ENCODE results near the gene ZNF804B. TPM values are rescaled to one million over a fixed set of nuclear protein-coding genes. Genes with fewer than 3 reads are reported as not detected.
A peak's percentile ranks its signal among the peaks of the same experiment; 100 is the strongest.

The ZNF804B gene
- total RNA-seq, 1 donor from 2014 or later: 0.07 TPM

DNA sequence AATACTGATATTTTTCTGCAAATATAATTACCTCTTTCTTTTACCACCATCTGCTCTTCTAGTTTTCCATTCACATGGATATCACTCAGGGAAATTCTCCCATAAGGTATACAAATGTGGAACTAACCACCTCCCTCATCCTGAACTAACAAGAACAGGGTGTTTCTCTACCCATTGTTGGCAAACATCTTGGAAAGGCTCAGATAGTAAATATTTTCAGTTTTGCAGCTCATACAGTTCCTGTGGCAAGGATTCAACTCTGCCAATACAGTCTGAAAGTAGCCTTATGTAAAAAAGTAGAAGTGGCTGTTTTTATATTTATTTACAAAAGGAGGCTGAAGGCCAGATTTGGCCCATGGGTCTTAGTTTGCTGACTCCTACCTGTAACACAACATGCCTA, 549.0 kb downstream of the ZNF804B start:
- H3K4me1 Mint-ChIP-seq (ENCODE audit: unreplicated experiment): peaks cover 5% of the 10 kb centered on the region
- TF ChIP-seq, protein P1, sequence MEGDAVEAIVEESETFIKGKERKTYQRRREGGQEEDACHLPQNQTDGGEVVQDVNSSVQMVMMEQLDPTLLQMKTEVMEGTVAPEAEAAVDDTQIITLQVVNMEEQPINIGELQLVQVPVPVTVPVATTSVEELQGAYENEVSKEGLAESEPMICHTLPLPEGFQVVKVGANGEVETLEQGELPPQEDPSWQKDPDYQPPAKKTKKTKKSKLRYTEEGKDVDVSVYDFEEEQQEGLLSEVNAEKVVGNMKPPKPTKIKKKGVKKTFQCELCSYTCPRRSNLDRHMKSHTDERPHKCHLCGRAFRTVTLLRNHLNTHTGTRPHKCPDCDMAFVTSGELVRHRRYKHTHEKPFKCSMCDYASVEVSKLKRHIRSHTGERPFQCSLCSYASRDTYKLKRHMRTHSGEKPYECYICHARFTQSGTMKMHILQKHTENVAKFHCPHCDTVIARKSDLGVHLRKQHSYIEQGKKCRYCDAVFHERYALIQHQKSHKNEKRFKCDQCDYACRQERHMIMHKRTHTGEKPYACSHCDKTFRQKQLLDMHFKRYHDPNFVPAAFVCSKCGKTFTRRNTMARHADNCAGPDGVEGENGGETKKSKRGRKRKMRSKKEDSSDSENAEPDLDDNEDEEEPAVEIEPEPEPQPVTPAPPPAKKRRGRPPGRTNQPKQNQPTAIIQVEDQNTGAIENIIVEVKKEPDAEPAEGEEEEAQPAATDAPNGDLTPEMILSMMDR (conservative IDR thresholded peaks at IDR 0.05): no peak
- H3K36me3 Mint-ChIP-seq: no peaks in the 10 kb centered on the region
- no peak overlapping the region for H3K27ac Mint-ChIP-seq
- DNase-seq (ENCODE audit: extremely low spot score, unreplicated experiment): no peak
- H3K9me3 Mint-ChIP-seq: no peaks in the 10 kb centered on the region
- H3K4me3 Mint-ChIP-seq: no peak overlapping the region
- no peaks in the 10 kb centered on the region for H3K27me3 Mint-ChIP-seq

DNA sequence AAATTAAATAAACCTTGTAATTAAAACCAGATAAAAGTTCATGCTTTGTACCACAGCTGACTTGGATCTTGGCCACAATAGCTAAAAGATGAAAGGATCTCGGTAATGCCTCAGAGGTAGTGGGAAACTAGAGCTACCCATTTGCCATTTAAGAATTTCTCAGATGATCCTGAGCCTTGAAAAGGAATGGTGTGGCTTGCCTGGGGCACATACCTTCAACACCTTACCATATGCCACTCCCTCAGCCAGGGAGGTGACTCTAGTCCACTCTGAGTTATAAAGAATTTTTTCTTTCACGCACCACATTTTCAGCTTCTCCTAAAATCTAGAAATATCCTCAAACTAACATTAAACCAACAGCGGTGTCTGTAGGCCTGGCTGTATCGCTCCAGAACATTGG, 552.4 kb downstream of the ZNF804B start:
- Mint-ChIP-seq H3K36me3 (no peaks in the 10 kb centered on the region), H3K27me3 (no peaks in the 10 kb centered on the region), H3K4me1 (ENCODE audit: unreplicated experiment) (peaks cover 5% of the 10 kb centered on the region), H3K4me3 (no peak overlapping the region), H3K9me3 (no peaks in the 10 kb centered on the region), H3K27ac (peak overlapping the region; percentile 57)
- no peak for DNase-seq (ENCODE audit: extremely low spot score, unreplicated experiment)
- TF ChIP-seq, protein P1 (conservative IDR thresholded peaks at IDR 0.05): no peak

DNA sequence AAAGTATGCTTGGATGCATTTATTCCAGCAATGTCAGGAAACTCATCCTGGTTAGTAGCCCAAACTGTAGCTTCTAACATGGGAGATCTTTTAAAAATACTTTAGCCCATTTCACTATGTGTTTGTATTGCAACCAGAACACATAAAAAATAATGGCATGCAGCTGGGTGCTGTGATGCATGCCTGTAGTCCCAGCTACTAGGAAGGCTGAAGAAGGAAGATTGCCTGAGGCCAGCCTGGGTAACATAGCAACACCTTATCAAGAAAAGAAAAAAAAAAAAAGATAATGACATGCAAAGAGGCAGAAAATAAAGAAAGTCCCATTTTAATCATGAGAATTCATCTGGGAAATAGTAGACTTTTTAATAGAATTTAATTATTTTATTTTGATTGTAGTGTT, 553.1 kb downstream of the ZNF804B start:
- Mint-ChIP-seq H3K4me3 (no peak overlapping the region), H3K27ac (peak overlapping the region; percentile 57), H3K36me3 (no peaks in the 10 kb centered on the region), H3K9me3 (no peaks in the 10 kb centered on the region), H3K27me3 (no peaks in the 10 kb centered on the region), H3K4me1 (ENCODE audit: unreplicated experiment) (peaks cover 5% of the 10 kb centered on the region)
- no peak for DNase-seq (ENCODE audit: extremely low spot score, unreplicated experiment)
- TF ChIP-seq, protein P1 (conservative IDR thresholded peaks at IDR 0.05): no peak

DNA sequence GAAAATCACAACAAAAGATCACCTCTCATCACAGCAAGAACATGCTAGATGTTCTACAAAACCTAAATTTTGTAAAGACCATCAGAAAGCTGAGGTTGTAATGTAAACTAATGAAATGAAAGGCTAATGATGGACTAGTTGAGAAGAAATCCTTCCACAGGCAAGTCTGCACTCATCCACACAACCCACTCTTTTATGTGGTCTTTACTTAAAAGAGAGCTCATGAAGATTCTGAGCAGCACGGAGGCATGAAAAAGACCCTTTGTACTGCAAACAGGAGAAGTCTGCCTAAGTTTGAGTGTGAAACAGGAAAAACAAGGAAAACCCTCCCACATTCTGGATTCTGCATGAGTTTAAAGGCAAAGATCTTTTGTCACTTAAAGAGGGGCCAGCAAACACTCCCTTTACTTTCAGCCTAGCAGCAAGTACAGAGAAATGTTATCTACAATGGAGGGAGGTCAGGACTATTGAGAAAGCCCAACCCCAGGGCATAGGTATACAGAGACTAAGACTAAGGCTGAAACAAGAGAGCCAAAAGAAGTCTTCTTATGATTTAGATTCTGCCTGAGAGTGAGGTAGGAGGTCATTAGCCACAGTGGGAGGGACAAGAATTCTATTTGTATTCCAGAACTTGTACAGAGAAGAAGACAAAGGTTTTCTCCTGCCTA, 557.2 kb downstream of the ZNF804B start:
- Mint-ChIP-seq H3K9me3 (no peaks in the 10 kb centered on the region), H3K36me3 (no peaks in the 10 kb centered on the region), H3K27me3 (peaks cover 2% of the 10 kb centered on the region), H3K4me1 (ENCODE audit: unreplicated experiment) (peaks cover 5% of the 10 kb centered on the region), H3K4me3 (no peak overlapping the region), H3K27ac (no peak overlapping the region)
- TF ChIP-seq, protein P1 (conservative IDR thresholded peaks at IDR 0.05): no peak
- DNase-seq (ENCODE audit: extremely low spot score, unreplicated experiment): no peak

DNA sequence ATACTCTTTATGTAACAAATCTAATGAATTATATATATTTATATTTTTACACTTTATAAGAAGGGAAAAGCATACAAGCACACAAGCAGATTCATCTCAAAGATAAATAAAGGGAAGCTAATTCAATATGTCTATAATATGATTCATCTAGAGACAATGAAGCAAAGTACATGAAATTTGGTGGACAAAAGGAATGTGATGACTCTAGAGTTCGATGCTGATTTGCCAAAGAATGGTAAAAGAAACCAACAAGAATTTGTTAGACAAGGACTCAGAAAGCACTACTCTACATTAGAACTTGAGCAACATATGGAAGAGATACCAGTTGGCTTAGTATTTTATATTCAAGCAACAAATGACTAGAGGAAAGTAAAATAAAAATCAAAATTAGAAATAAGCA, 572.5 kb downstream of the ZNF804B start:
- Mint-ChIP-seq H3K9me3 (no peaks in the 10 kb centered on the region), H3K36me3 (no peaks in the 10 kb centered on the region), H3K27me3 (peaks cover 40% of the 10 kb centered on the region), H3K27ac (no peak overlapping the region), H3K4me1 (ENCODE audit: unreplicated experiment) (no peaks in the 10 kb centered on the region), H3K4me3 (no peak overlapping the region)
- TF ChIP-seq, protein P1 (conservative IDR thresholded peaks at IDR 0.05): no peak
- no peak for DNase-seq (ENCODE audit: extremely low spot score, unreplicated experiment)
